Caco-2 (cell line): Measurements from ENCODE around the gene FBXO28. TPM values are rescaled to one million over a fixed set of nuclear protein-coding genes. Genes with fewer than 3 reads are reported as not detected.

Experiments
- BruUV-seq: library from RNA; stranded (reverse); fragments of 400-500 nt; replicated peaks from 2 replicates; lab custom pipeline; 2021; lab: Mats Ljungman, UMichigan
- CTCF ChIA-PET: fragments of 300-600 bp; sonication (Branson Sonifier 250); formaldehyde crosslinking; loops from one replicate; lab custom pipeline; 2022; ENCODE audit warnings: antibody characterized with exemption; lab: Charles Lee
- POLR2A ChIA-PET: fragments of 300-600 bp; sonication (Branson Sonifier 250); formaldehyde crosslinking; loops from one replicate; lab custom pipeline; 2022; ENCODE audit warnings: antibody characterized with exemption; lab: Charles Lee
- DNase-seq, 2 experiments: peaks; one replicate each; pipeline versions ENCODE4 v3.0.0 to v3.0.0-alpha.2; 2020 to 2022
- H3K27me3 ChIP-seq: replicated peaks from 2 replicates; pipeline ENCODE4 v1.6.0; 2011; ENCODE audit warnings: low read length; ENCODE audit not compliant: control insufficient read depth, insufficient read depth
- H3K36me3 ChIP-seq: 2 replicates; pipeline ENCODE4 v1.5.1; 2011; ENCODE audit warnings: low read length; ENCODE audit not compliant: control insufficient read depth, insufficient read depth
- H3K4me1 ChIP-seq: fragments of 250-450 bp; sonication (Bioruptor Pico); 2 replicates; pipeline ENCODE4 v1.5.1; 2020; ENCODE audit warnings: mild to moderate bottlenecking
- H3K4me3 ChIP-seq: 2 replicates; pipeline ENCODE4 v1.5.1; 2011; ENCODE audit warnings: low read depth, mild to moderate bottlenecking, control low read depth, low read length
- H3K9me3 ChIP-seq: fragments of 250-450 bp; sonication (Bioruptor Pico); 2 replicates; pipeline ENCODE4 v1.5.1; 2020; ENCODE audit warnings: mild to moderate bottlenecking, moderate library complexity
- H3K27ac Mint-ChIP-seq: one replicate; pipeline ENCODE4 v1.8.0; 2022; ENCODE audit warnings: mixed read lengths; ENCODE audit not compliant: unreplicated experiment
- H3K27me3 Mint-ChIP-seq: one replicate; pipeline ENCODE4 v1.8.0; 2022; ENCODE audit warnings: mixed read lengths; ENCODE audit not compliant: insufficient read depth, unreplicated experiment
- H3K36me3 Mint-ChIP-seq: one replicate; pipeline ENCODE4 v1.8.0; 2022; ENCODE audit warnings: mild to moderate bottlenecking, mixed read lengths; ENCODE audit not compliant: insufficient read depth, unreplicated experiment
- H3K4me1 Mint-ChIP-seq: one replicate; pipeline ENCODE4 v1.8.0; 2022; ENCODE audit warnings: low read depth, mixed read lengths; ENCODE audit not compliant: unreplicated experiment
- H3K4me3 Mint-ChIP-seq: one replicate; pipeline ENCODE4 v1.8.0; 2022; ENCODE audit warnings: mild to moderate bottlenecking, moderate library complexity, mixed read lengths; ENCODE audit not compliant: unreplicated experiment
- H3K9me3 Mint-ChIP-seq: one replicate; pipeline ENCODE4 v1.8.0; 2022; ENCODE audit warnings: mixed read lengths; ENCODE audit not compliant: unreplicated experiment
- CTCF ChIP-seq, 2 experiments: fragments of 200-600 bp in 1 of 2; IDR thresholded peaks; 1 replicate in 1 of 2; 2 replicates in 1 of 2; pipeline versions ENCODE4 v1.5.1 to v1.8.0; 2011 to 2022; ENCODE audit warnings: antibody characterized with exemption in 1 of 2, control low read depth in 1 of 2, inconsistent platforms in 1 of 2, low read depth in 1 of 2, low read length in 1 of 2, mild to moderate bottlenecking in 1 of 2, moderate library complexity in 1 of 2; ENCODE audit not compliant: insufficient read depth in 1 of 2, severe bottlenecking in 1 of 2, unreplicated experiment in 1 of 2
- intact Hi-C: fragments of 100-400 bp; cut with micrococcal nuclease; formaldehyde crosslinking; loops from one replicate; pipeline ENCODE4 v1.10.0; 2022; ENCODE audit not compliant: unreplicated experiment
- total RNA-seq: library from RNA; stranded (reverse); gene quantifications from 2 replicates; pipeline ENCODE4 v1.2.3, GENCODE V29; 2022

The FBXO28 gene
- total RNA-seq, 1 experiment from 2014 or later, result 31.3 TPM

DNA sequence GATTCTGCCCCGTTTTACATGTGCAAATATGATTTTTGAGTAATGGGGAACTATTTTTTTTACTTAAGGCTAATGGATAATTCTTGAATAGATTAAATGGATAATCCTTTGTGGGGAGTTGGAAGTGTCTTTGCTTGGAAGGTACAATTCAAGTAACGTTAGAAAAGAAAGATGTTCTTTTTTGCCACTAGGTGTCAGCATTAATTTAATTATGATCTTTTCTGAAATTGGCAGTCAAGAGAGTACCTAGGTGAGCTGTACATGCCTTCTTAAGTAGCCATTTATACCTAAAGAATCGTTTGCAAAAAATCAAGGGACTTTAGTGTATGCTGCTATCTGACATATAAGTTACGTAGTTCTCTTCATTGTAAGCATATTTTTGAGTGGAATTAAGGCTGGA, 2.2 kb downstream of the FBXO28 start:
- Histone ChIP-seq H3K27me3 (no peaks in the 10 kb centered on the region), H3K36me3 (no peaks in the 10 kb centered on the region), H3K4me3 (no peak overlapping the region; the same call in 1 of the 2 replicates), H3K9me3 (no peaks in the 10 kb centered on the region), H3K4me1 (peaks cover 8% of the 10 kb centered on the region; the same call in 1 of the 2 replicates)
- TF ChIP-seq CTCF (IDR thresholded peaks at IDR 0.05; ENCODE audit: insufficient read depth in 1 of 2, low read depth in 1 of 2, low read length in 1 of 2, severe bottlenecking in 1 of 2, unreplicated experiment in 1 of 2), result peak; percentile 40 to 55
- Mint-ChIP-seq H3K27ac (no peak overlapping the region), H3K4me1 (no peaks in the 10 kb centered on the region), H3K4me3 (no peak overlapping the region), H3K27me3 (no peaks in the 10 kb centered on the region), H3K9me3 (no peaks in the 10 kb centered on the region), H3K36me3 (peaks cover 16% of the 10 kb centered on the region)
- DNase-seq, result peak in 1 of 2 experiments; percentile 9
- ChIA-PET POLR2A (no interaction called here), CTCF (interaction anchor here (0.7 to 1.2 kb wide), 5 partner anchors 9 to 341 kb away, joined by 3 to 7 read pairs (median 5); partner anchors contain the start of gene DEGS1)
- BruUV-seq, result no TSS peak
- intact Hi-C loops, result loop anchor here (1.0 to 5.0 kb wide), 3 partner anchors 106 to 341 kb away; no protein-coding TSS in a partner anchor

- intact Hi-C loops, result loop anchor here (5.0 kb wide), 1 partner anchor 104 kb away; no protein-coding TSS in a partner anchor
- no peak overlapping the region for H3K4me3 ChIP-seq
- no peak for TF ChIP-seq CTCF (IDR thresholded peaks at IDR 0.05; ENCODE audit: insufficient read depth in 1 of 2, low read depth in 1 of 2, low read length in 1 of 2, severe bottlenecking in 1 of 2, unreplicated experiment in 1 of 2)
- DNase-seq, result no peak
- no TSS peak for BruUV-seq
- H3K36me3 Mint-ChIP-seq, result peaks cover 16% of the 10 kb centered on the region
- H3K27me3 Mint-ChIP-seq, result no peaks in the 10 kb centered on the region
- H3K4me1 Mint-ChIP-seq, result no peaks in the 10 kb centered on the region
- no peaks in the 10 kb centered on the region for H3K9me3 ChIP-seq
- H3K27ac Mint-ChIP-seq, result no peak overlapping the region
- CTCF ChIA-PET, result no interaction called here
- no peaks in the 10 kb centered on the region for H3K27me3 ChIP-seq
- peaks cover 5% of the 10 kb centered on the region; the same call in 1 of the 2 replicates for H3K4me1 ChIP-seq
- H3K36me3 ChIP-seq, result no peaks in the 10 kb centered on the region
- H3K4me3 Mint-ChIP-seq, result no peak overlapping the region
- POLR2A ChIA-PET, result no interaction called here
- H3K9me3 Mint-ChIP-seq, result no peaks in the 10 kb centered on the region
Measured at GRCh38 chr1:224118688-224119087, 4.8 kb downstream of the FBXO28 start.

DNA sequence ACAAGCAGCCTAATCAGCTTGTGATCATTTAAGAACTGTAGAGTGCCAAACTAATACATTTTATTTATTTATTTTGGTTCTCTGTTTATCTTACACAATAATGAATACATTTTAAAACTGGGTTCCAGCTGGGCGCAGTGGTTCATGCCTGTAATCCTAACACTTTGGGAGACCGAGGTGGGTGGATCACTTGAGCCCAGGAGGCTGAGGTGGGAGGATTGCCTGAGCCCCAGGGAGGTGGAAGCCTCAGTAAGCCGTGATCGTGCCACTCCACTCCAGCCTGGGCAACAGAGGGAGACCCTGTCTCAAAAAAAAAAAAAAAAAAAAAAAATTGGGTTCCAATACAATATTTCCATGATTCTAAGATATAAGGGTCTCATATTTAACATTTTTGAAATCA, 9.2 kb downstream of the FBXO28 start:
- Histone ChIP-seq H3K4me3 (no peak overlapping the region), H3K9me3 (no peaks in the 10 kb centered on the region), H3K36me3 (no peaks in the 10 kb centered on the region), H3K4me1 (no peaks in the 10 kb centered on the region), H3K27me3 (no peaks in the 10 kb centered on the region)
- BruUV-seq, result no TSS peak
- H3K27me3 Mint-ChIP-seq, result no peaks in the 10 kb centered on the region
- DNase-seq, result no peak
- peaks cover 16% of the 10 kb centered on the region for H3K36me3 Mint-ChIP-seq
- no peak for TF ChIP-seq CTCF (IDR thresholded peaks at IDR 0.05; ENCODE audit: insufficient read depth in 1 of 2, low read depth in 1 of 2, low read length in 1 of 2, severe bottlenecking in 1 of 2, unreplicated experiment in 1 of 2)
- H3K27ac Mint-ChIP-seq, result no peak overlapping the region
- H3K4me3 Mint-ChIP-seq, result no peak overlapping the region
- ChIA-PET CTCF (no interaction called here), POLR2A (no interaction called here)
- intact Hi-C loops, result no loop called here
- no peaks in the 10 kb centered on the region for H3K9me3 Mint-ChIP-seq
- H3K4me1 Mint-ChIP-seq, result no peaks in the 10 kb centered on the region
